Measurements from ENCODE around the gene PAPPA.

PAPPA gene, protein sequence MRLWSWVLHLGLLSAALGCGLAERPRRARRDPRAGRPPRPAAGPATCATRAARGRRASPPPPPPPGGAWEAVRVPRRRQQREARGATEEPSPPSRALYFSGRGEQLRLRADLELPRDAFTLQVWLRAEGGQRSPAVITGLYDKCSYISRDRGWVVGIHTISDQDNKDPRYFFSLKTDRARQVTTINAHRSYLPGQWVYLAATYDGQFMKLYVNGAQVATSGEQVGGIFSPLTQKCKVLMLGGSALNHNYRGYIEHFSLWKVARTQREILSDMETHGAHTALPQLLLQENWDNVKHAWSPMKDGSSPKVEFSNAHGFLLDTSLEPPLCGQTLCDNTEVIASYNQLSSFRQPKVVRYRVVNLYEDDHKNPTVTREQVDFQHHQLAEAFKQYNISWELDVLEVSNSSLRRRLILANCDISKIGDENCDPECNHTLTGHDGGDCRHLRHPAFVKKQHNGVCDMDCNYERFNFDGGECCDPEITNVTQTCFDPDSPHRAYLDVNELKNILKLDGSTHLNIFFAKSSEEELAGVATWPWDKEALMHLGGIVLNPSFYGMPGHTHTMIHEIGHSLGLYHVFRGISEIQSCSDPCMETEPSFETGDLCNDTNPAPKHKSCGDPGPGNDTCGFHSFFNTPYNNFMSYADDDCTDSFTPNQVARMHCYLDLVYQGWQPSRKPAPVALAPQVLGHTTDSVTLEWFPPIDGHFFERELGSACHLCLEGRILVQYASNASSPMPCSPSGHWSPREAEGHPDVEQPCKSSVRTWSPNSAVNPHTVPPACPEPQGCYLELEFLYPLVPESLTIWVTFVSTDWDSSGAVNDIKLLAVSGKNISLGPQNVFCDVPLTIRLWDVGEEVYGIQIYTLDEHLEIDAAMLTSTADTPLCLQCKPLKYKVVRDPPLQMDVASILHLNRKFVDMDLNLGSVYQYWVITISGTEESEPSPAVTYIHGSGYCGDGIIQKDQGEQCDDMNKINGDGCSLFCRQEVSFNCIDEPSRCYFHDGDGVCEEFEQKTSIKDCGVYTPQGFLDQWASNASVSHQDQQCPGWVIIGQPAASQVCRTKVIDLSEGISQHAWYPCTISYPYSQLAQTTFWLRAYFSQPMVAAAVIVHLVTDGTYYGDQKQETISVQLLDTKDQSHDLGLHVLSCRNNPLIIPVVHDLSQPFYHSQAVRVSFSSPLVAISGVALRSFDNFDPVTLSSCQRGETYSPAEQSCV (N-terminal part only)

DNA sequence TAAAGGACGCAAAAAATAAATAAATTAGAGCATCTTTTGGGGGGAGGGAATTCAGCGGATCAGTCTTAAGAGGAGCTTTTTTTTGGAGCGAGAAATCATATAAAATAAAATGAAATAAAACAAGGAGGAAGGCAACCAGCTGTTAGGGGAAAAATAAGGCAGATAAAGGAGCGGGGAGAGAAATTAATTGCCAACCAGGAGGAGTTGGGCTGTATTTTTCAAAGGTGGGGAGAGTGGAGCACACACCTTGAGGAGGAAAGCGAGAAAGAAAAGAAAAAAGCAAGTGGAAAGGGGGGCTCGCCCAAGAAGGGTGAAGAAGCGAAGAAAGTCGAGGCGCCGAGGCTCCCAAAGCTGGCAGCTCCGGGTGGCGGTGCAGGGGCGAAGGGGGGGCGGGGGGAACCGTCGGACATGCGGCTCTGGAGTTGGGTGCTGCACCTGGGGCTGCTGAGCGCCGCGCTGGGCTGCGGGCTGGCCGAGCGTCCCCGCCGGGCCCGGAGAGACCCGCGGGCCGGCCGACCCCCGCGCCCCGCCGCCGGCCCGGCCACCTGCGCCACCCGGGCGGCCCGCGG lies at the start of gene PAPPA:
Gene PAPPA (plus strand): TSS at position 27 of the 569 bp plus-strand sequence. CDS start 382 bp downstream, at position 409.
- no peak for DNase-seq (ENCODE audit: low spot score)

- no peak for DNase-seq (ENCODE audit: low spot score)
Observed at GRCh38 chr9:116103976-116104820, 49.4 kb upstream of the PAPPA start.

- DNase-seq (ENCODE audit: low spot score) = no peak
Observed at GRCh38 chr9:116112236-116112635, 41.4 kb upstream of the PAPPA start.

DNA sequence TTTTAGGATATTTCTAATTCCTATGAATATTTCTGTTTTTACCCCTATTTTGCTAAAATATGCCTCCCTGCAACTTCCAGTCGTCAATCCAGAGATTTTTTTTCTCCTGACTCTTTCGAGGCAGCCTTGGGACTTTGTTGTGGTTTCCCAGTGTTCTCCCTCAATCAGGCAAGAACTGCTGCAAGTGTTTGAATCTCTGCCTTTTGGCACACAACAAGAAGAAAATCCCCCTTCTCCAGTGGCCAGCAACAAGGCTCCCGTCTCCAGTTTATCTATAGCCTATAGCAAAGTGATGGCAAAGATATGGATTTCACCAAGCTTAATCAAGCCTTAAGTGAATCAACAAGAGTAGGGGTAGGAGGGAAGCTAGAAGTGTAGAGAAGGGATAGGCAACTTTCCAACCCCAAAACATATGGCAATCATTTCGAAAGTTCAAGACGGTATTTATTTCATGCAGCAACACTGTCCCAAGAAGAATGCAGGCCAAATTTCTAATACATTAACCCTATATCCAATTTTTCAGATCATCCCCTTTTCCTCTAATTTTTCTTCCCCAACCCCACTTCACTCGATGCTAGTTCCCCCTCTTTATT lies 37.7 kb upstream of the PAPPA start:
- DNase-seq (ENCODE audit: low spot score) = no peak

GRCh38 chr9:116116393-116116792 lies 37.2 kb upstream of the PAPPA start:
- DNase-seq (ENCODE audit: low spot score) = no peak

GRCh38 chr9:116123171-116123570 lies 30.4 kb upstream of the PAPPA start:
- DNase-seq (ENCODE audit: low spot score) = no peak

DNA sequence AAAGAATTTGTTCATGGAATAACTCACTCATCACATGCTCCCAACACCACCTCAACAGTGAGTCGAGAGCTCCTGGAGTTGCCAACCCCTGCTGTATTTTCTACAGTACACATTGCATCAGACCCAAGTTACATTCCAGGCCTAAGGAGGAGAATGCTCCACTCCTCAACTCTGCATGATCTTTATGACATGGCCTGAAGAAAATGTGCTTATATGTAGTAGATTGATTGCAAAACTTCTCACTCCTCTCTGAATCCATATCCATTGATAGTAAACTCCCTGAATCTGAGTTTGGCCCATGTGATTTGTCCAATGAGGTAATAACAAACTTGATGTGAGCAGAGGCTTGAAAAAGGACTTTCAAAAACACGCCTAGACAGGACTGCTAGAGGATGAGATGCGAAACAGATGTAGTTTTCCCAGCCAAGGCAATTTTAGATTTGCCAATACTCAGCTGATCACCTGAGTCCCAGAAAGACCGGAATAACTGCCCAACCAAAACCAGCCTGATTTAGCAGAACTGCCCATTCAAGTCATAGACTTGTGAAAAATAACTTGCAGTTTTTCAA lies 29.0 kb upstream of the PAPPA start:
- DNase-seq (ENCODE audit: low spot score) = no peak

GRCh38 chr9:116133163-116133562 lies 20.4 kb upstream of the PAPPA start:
- no peak for DNase-seq (ENCODE audit: low spot score)

- no peak for DNase-seq (ENCODE audit: low spot score)
Observed at GRCh38 chr9:116134975-116135374, 18.6 kb upstream of the PAPPA start.

DNA sequence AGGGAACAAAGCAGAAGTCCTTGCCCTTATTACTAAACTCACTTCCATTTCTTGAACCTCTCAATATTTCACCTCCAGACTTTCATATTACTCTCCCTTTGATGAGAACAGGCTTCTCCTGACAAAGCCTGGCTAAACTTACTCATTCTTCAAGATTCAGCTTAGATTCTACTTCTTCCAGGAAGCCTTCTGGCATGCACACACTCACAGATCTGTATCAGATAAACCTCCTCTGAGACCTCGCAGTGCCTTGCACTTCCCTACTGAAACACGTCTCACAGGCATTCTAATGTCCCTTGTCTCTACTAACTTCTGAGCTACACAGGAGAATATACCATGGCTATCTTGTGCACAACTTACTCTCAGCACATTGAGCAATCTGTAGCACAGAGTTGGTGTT lies 16.6 kb upstream of the PAPPA start:
- no peak for DNase-seq (ENCODE audit: low spot score)

DNA sequence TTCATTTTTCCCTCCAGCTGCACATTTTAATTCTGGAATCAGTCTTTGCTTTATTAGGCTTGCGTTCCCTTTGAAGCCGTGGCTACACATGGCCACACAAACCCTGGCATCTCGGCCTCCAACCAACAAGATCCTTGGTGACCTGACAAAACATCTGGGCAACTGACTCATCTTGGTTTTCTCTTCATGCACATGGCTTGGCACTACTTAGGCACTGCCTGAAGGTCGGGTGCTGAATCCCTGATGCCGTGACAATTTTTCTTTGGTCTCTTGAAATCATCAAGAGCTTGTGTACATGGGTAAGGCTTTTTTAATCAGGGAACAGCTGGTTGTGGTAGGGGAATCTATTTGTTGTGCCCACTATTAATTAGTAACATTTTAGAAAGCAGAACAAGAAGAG lies 16.0 kb upstream of the PAPPA start:
- DNase-seq (ENCODE audit: low spot score) = no peak

DNA sequence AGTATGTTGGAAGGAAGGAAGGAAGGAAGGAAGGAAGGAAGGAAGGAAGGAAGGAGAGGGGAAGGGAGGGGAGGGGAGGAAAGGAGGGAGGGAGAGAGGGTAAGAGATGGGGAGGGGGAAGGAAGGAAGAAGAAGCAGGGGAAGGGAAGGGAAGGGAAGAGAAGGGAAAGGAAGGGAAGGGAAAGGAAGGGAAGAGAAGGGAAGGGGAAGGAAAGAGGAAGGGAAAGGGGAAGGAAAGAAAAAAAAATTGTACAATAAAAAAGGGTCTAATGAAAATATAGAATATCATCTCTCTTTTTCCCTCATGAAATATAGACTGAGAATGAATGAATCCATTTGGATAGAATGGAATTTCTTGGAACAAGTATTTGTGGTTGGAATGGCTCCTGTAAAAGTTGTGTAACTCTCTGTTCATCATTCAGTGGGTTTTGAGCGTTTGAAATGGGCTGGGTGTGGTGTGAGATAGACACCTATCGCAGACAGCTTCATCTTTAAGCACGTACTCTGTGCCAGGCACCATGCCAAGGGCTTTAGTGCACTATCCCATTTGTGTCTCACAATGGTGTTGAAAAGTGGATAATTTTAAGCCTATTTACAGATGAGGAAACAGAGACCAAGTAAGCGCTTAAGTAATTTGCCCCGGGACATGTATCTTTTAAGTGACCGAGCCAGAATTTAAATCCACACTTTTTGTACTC lies 11.6 kb upstream of the PAPPA start:
- DNase-seq (ENCODE audit: low spot score) = no peak

DNA sequence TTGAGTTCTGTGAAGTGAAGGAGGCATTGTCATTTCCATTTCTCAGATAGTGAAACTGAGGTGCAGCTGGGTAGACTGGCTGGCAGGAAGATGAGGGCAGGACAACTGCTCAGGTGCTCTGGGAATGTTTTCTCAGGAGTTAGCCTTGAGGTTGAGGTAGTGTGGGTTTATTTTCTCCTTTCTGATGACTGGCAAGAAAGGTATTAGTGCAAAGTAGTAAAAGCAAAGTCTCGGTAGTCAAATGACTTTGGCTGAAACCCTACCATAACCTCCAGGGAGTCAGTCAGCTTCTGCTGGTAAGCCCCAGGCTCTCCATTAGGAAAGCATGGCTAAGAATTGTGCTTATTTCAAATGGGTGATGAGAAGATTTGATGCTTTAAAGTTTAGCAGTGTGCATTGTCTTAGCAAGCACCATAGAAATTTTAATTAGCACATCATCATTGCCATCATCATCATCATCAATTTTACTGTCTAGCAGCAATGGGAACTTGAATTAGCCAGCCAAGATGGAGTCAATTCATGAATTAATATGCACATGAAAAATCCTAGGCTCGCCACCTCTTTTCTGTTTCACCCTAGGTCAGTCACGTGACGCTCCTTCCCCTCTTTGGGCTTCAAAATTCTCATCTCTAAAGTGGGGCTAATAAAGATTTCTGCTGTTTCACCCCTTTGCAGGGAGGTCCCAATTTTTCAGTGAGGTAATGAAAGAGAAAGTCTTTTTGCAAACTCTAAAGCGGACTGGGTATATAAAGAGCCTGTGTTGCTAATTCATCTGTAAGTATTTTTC lies 10.7 kb upstream of the PAPPA start:
- DNase-seq (ENCODE audit: low spot score) = no peak

DNA sequence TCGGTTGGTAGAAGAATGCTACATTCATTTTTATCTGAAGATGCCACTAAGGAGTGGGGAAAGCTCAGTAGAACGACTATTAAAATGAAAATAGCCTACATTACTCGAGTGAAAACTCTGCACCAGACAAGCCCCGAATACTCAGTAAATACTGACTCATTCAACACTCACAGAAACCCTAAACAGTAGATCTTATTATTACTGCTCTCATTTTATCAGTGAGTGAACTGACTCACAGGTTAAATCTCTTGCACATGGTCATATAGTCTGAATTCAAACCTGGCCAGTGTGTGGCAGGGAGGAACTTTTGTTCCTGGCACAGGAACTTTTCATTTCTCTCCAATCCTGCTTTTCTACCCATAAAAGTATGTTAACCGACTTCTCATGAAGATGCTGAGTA lies 9.6 kb upstream of the PAPPA start:
- no peak for DNase-seq (ENCODE audit: low spot score)

DNA sequence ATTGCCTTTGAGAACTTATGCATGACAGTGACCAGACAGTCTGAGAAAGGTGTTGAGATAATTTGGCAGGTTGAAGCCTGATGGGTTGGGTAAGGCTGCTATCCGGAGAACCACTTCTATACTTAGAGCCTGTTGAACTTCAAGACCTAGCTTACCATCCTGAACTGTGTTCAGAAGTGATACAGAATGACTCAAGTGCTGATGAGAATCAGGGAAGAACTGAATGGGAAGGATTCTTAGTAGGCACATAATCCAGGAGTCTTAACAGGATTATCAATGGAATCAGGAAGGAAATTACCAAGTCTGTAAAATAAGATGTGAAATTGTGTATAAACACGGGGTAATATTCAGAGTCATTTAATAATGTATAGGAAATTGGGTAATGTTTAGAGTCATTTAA lies 9.0 kb upstream of the PAPPA start:
- DNase-seq (ENCODE audit: low spot score) = no peak

- DNase-seq (ENCODE audit: low spot score) = no peak
Observed at GRCh38 chr9:116145036-116145435, 8.6 kb upstream of the PAPPA start.

DNA sequence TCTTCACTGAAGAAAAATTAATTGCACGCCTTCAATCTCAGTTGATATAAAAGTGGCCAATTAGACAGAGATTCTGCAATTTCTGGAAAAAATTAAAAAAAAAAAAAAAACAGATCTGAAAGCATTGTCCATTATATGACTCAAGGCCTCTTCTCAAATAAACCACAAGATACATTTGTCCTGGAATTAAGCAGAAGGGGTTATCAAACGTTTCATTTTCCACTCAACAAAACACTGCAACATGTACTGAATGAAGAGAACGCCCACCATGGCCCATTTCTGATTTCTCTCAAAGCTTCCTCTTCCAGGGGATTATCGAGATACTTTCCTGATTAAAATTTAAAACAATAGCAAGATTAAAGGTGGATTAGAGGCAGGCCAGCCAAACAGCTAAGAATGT lies 5.8 kb upstream of the PAPPA start:
- DNase-seq (ENCODE audit: low spot score) = no peak

GRCh38 chr9:116149844-116150243 lies 3.7 kb upstream of the PAPPA start:
- no peak for DNase-seq (ENCODE audit: low spot score)

DNA sequence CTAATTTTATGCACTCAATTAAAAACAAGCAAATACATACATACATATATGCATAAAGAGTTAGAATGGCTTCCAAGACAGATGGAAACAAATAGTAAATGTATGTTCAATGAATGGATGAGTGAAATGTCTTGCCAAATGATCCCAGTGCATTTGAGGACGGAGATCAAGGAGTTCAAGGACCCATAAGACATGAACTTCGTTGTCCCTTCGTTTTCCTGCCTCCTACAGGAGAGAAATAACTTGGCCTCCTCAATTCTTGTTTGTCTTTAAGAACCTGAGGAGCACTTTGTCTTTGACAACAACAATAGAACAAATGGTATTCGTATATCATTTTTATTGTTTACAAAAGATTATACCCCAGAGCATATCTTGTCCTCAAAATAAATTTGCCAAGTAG lies 2.4 kb upstream of the PAPPA start:
- DNase-seq (ENCODE audit: low spot score) = no peak
